ENCODE results near the gene IP6K2. TPM values are rescaled to one million over a fixed set of nuclear protein-coding genes. Genes with fewer than 3 reads are reported as not detected.

Gene IP6K2
- total and polyA plus RNA-seq, 2 of the 13 experiments (the other 11 are each of a cell fraction or from before 2014, with no cell fraction given) = 85.5 to 112 TPM

- TF ChIP-seq ZBTB33 (CRISPR knock-in tag; IDR thresholded peaks at IDR 0.05) = 0 out of 2 replicates have a peak, but pooled peaks have one; percentile 5
- TF ChIP-seq TOPORS (CRISPR knock-in tag; IDR thresholded peaks at IDR 0.05) = no peak
- no peak for TF ChIP-seq TFAP4 (IDR thresholded peaks at IDR 0.05; ENCODE audit: borderline replicate concordance, low read depth)
- peak; percentile 73; the same call in 1 of the 2 replicates for TF ChIP-seq SSRP1 (CRISPR knock-in tag; IDR thresholded peaks at IDR 0.05)
- no peak for TF ChIP-seq IRX3 (CRISPR knock-in tag; IDR thresholded peaks at IDR 0.05; ENCODE audit: borderline replicate concordance, low read depth)
- TF ChIP-seq SP4 (CRISPR knock-in tag; IDR thresholded peaks at IDR 0.05) = peak; percentile 89
- peak; percentile 83; the same call in 2 of the 3 replicates for TF ChIP-seq MXI1 (IDR thresholded peaks at IDR 0.05; ENCODE audit: borderline replicate concordance, low read depth, low read length)
- TF ChIP-seq MAX (IDR thresholded peaks at IDR 0.05) = peak; percentile 30; the same call in 1 of the 2 replicates
- TF ChIP-seq KAT8 (CRISPR knock-in tag; IDR thresholded peaks at IDR 0.05) = peak; percentile 88
- 0 out of 2 replicates have a peak, but pooled peaks have one; percentile 29 for TF ChIP-seq ZSCAN29 (CRISPR knock-in tag; conservative IDR thresholded peaks at IDR 0.05)
- TF ChIP-seq LRRFIP1 (CRISPR knock-in tag; conservative IDR thresholded peaks at IDR 0.05) = no peak
- peak; percentile 84; the same call in 1 of the 2 replicates for TF ChIP-seq POLR2AphosphoS2 (IDR thresholded peaks at IDR 0.05; ENCODE audit: low read depth, low read length)
- no peak for TF ChIP-seq MIER2 (CRISPR knock-in tag; IDR thresholded peaks at IDR 0.05)
- TF ChIP-seq LCORL (IDR thresholded peaks at IDR 0.05) = no peak
- TF ChIP-seq LCORL (CRISPR knock-in tag; IDR thresholded peaks at IDR 0.05) = peak; percentile 63; the same call in 1 of the 2 replicates
These were observed at the start of gene IP6K2 (continued) for GRCh38 chr3:48716982-48717746.

Data from HepG2 (cell line).